Endothelial cell of umbilical vein (primary cell): Measurements from ENCODE around the gene ICAM1. TPM values are rescaled to one million over a fixed set of nuclear protein-coding genes. Genes with fewer than 3 reads are reported as not detected.

Experiments
- BruUV-seq: library from RNA; stranded (reverse); fragments of 400-500 nt; replicated peaks from 2 replicates; lab custom pipeline; 2021; lab: Mats Ljungman, UMichigan
- CTCF ChIA-PET: fragments of 300-600, 350-600 bp; sonication (Branson Sonifier 250); formaldehyde crosslinking; loops from one replicate; lab custom pipeline; 2021; ENCODE audit warnings: antibody characterized with exemption, inconsistent platforms; lab: Charles Lee
- POLR2A ChIA-PET: fragments of 300-600, 350-600 bp; sonication (Branson Sonifier 250); formaldehyde crosslinking; loops from one replicate; lab custom pipeline; 2021; ENCODE audit warnings: antibody characterized with exemption, inconsistent platforms; lab: Charles Lee
- DNase-seq: peaks from one replicate; pipeline ENCODE4 v3.0.0-alpha.2; 2011; ENCODE audit warnings: low read depth, low spot score
- FAIRE-seq: peaks from 2 replicates; lab custom pipeline; 2011; peaks lifted over from hg19 to GRCh38; lab: Jason Lieb, UNC
- H2AFZ ChIP-seq: 2 replicates; pipeline ENCODE4 v1.6.0; 2012; ENCODE audit warnings: low read depth, low read length, control low read depth, inconsistent platforms
- H3K27ac ChIP-seq: 2 replicates; pipeline ENCODE4 v1.5.1; 2011; ENCODE audit warnings: low read depth, mild to moderate bottlenecking, control low read depth, low read length, moderate library complexity; ENCODE audit not compliant: insufficient read depth
- H3K27me3 ChIP-seq, 2 experiments: 2 replicates each; pipeline versions ENCODE4 v1.6.0 to v1.6.1; 2011; ENCODE audit warnings: low read length in 2 of 2, mixed read lengths in 1 of 2; ENCODE audit not compliant: control insufficient read depth in 2 of 2, insufficient read depth in 2 of 2
- H3K36me3 ChIP-seq, 2 experiments: 2 replicates in 1 of 2; 3 replicates in 1 of 2; pipeline ENCODE4 v1.5.1; 2011; ENCODE audit warnings: low read length in 2 of 2, mild to moderate bottlenecking in 1 of 2, moderate library complexity in 1 of 2; ENCODE audit not compliant: control insufficient read depth in 2 of 2, insufficient read depth in 2 of 2; ENCODE audit errors: extremely low read depth in 1 of 2
- H3K4me1 ChIP-seq: 3 replicates; pipeline ENCODE4 v1.5.1; 2011; ENCODE audit warnings: mild to moderate bottlenecking, low read length; ENCODE audit not compliant: control insufficient read depth, insufficient read depth; ENCODE audit errors: extremely low read depth
- H3K4me2 ChIP-seq: 2 replicates; pipeline ENCODE4 v1.6.1; 2011; ENCODE audit warnings: low read length, control low read depth, mixed read lengths; ENCODE audit not compliant: insufficient read depth
- H3K4me3 ChIP-seq, 3 experiments: fragments of 200-600 bp in 1 of 3; sonication (generic), shearing (Covaris generic) in 1 of 3; replicated peaks in 1 of 3; 2 replicates each; pipeline ENCODE4 v1.5.1; 2011 to 2016; ENCODE audit warnings: control low read depth in 3 of 3, low read length in 3 of 3, mild to moderate bottlenecking in 2 of 3, inconsistent platforms in 1 of 3, low read depth in 1 of 3, moderate library complexity in 1 of 3; ENCODE audit not compliant: insufficient read depth in 1 of 3
- H3K79me2 ChIP-seq: 2 replicates; pipeline ENCODE4 v1.6.0; 2012; ENCODE audit warnings: low read length, inconsistent platforms; ENCODE audit not compliant: control insufficient read depth, insufficient read depth
- H3K9ac ChIP-seq: replicated peaks from 2 replicates; pipeline ENCODE3; 2011; ENCODE audit warnings: low read length, control low read depth; ENCODE audit not compliant: insufficient read depth; ENCODE audit errors: extremely low read depth
- H3K9me1 ChIP-seq: replicated peaks from 3 replicates; pipeline ENCODE4 v1.6.0; 2011; ENCODE audit warnings: mild to moderate bottlenecking, low read length; ENCODE audit not compliant: control insufficient read depth, insufficient read depth; ENCODE audit errors: extremely low read depth
- H3K9me3 ChIP-seq: replicated peaks from 2 replicates; pipeline ENCODE4 v1.5.1; 2012; ENCODE audit warnings: low read length, inconsistent platforms; ENCODE audit not compliant: control insufficient read depth, insufficient read depth
- H4K20me1 ChIP-seq: replicated peaks from 2 replicates; pipeline ENCODE3; 2011; ENCODE audit warnings: mild to moderate bottlenecking, low read length; ENCODE audit not compliant: control insufficient read depth, insufficient read depth; ENCODE audit errors: extremely low read depth
- EZH2 ChIP-seq: IDR thresholded peaks from 2 replicates; pipeline ENCODE4 v1.6.1; 2012; ENCODE audit warnings: borderline replicate concordance, low read depth, mild to moderate bottlenecking, moderate library complexity, low read length, inconsistent platforms; ENCODE audit not compliant: severe bottlenecking
- FOS ChIP-seq: IDR thresholded peaks from 2 replicates; pipeline ENCODE4 v1.6.1; 2011; ENCODE audit warnings: mild to moderate bottlenecking, low read length, moderate library complexity, borderline replicate concordance; ENCODE audit not compliant: insufficient read depth
- GATA2 ChIP-seq: IDR thresholded peaks from 2 replicates; pipeline ENCODE4 v1.7.0; 2011; ENCODE audit warnings: low read depth, mild to moderate bottlenecking, moderate library complexity, mixed read lengths, low read length; ENCODE audit not compliant: insufficient read length, insufficient read depth
- JUN ChIP-seq: IDR thresholded peaks from 2 replicates; pipeline ENCODE4 v1.6.1; 2011; ENCODE audit warnings: borderline replicate concordance, low read depth; ENCODE audit not compliant: insufficient read length, insufficient read depth
- MYC ChIP-seq: IDR thresholded peaks from one replicate; pipeline ENCODE4 v1.6.1; 2011; ENCODE audit warnings: mild to moderate bottlenecking, low read depth, low read length
- POLR2A ChIP-seq: IDR thresholded peaks from 2 replicates; pipeline ENCODE4 v1.6.1; 2012; ENCODE audit warnings: low read depth, mild to moderate bottlenecking, control low read depth, low read length
- POLR2AphosphoS5 ChIP-seq: IDR thresholded peaks from 2 replicates; pipeline ENCODE4 v1.6.1; 2012; ENCODE audit warnings: low read depth, mild to moderate bottlenecking, control low read depth, low read length, moderate library complexity; ENCODE audit not compliant: insufficient read depth
- dilution Hi-C: fragments of 300-500 bp; cut with MboI; formaldehyde crosslinking; loops from one replicate; pipeline ENCODE4 v1.15.0; 2019; ENCODE audit warnings: low sequenced_read_pairs; ENCODE audit not compliant: extremely low pct_ligation_motif_present
- intact Hi-C: fragments of 100-400 bp; cut with micrococcal nuclease; formaldehyde crosslinking; loops from one replicate; pipeline ENCODE4 v1.10.0; 2022
- polyA plus RNA-seq, 4 experiments: library from polyadenylated mRNA; depleted of rRNA in 3 of 4; stranded (reverse) in 3 of 4; unstranded in 1 of 4; fragments of >200 nt; gene quantifications; 2 replicates each; pipeline versions ENCODE4 v1.2.1 to v1.2.3, GENCODE V29; 2011 to 2012; ENCODE audit warnings: missing spikeins in 1 of 4
- total RNA-seq: library from RNA; stranded (reverse); gene quantifications from 2 replicates; pipeline ENCODE4 v1.2.3, GENCODE V29; 2021
- TF ChIP-seq, protein P1 (sequence below), 2 donors: IDR thresholded peaks; 1 replicate in 1 of 2; 2 replicates in 1 of 2; pipeline ENCODE4 v1.5.1; 2011; ENCODE audit warnings: low read length in 2 of 2, mild to moderate bottlenecking in 2 of 2, moderate library complexity in 2 of 2, control low read depth in 1 of 2, inconsistent platforms in 1 of 2, low read depth in 1 of 2; ENCODE audit not compliant: insufficient read depth in 1 of 2; ENCODE audit errors: extremely low read depth in 1 of 2
- TF ChIP-seq, protein P2 (sequence below): IDR thresholded peaks from 2 replicates; pipeline ENCODE4 v1.6.1; 2011; ENCODE audit not compliant: insufficient read depth, insufficient read length

ICAM1 gene
- total and polyA plus RNA-seq, 2 donors (not counting 3 experiments of a cell fraction or from before 2014, with no cell fraction given): 20.5 to 30.4 TPM

DNA sequence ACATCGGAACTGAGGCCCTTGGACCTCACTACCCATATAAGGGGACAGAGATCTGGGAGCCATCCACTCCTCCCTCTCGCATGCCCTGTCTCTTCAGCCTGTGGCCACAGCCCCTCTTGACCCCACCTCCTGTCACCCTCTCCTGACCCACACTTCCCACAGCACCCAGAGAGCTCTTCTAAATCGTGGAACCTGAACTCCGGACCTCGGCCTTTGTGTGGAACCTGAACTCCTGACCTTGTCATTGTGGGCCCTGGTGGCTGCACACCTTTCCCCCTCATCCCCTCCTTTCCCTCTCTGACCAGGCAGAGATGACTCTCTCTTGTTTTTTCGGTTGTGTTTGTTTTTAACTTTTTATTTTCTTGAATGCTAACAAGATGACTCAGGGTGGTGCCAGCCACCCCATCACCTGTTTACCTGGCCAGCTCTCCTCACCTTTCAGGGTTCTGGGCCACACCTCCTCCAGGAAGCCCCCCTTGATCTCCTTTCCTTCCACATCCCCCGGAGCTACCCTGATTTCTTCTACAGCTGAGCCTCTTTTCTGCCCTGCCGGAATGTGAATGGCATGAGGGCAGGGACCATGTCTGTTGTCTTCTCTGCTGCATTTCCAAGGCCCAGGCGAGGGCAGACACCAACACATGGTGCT, 13.8 kb upstream of the ICAM1 start:
- CTCF ChIA-PET: interaction anchor here (0.6 to 10.0 kb wide), 3 partner anchors 13 to 132 kb away, joined by 3 to 606 read pairs (median 127); partner anchors contain the start of gene ICAM1

More for the DNA sequence above, 13.8 kb upstream of the ICAM1 start:
- peaks cover 6 to 18% of the 10 kb centered on the region in 2 experiments for H3K36me3 ChIP-seq
- H3K4me3 ChIP-seq: no peak overlapping the region
- dilution Hi-C loops (no loop called here), intact Hi-C loops (no loop called here)
- FAIRE-seq (no peak), DNase-seq (no peak)
- H3K79me2 ChIP-seq: peaks cover 19% of the 10 kb centered on the region
- no peaks in the 10 kb centered on the region for H3K9me1 ChIP-seq
- no peak overlapping the region for H3K4me2 ChIP-seq
- H3K9me3 ChIP-seq: no peaks in the 10 kb centered on the region
- no peak overlapping the region for H3K9ac ChIP-seq
- POLR2A ChIA-PET: no interaction called here
- H3K27ac ChIP-seq: no peak overlapping the region
- no peaks in the 10 kb centered on the region for H3K27me3 ChIP-seq
- BruUV-seq: no TSS peak
- no peak for TF ChIP-seq EZH2
- no peak for TF ChIP-seq MYC
- TF ChIP-seq POLR2A: no peak
- TF ChIP-seq GATA2: no peak
- TF ChIP-seq, protein P1, sequence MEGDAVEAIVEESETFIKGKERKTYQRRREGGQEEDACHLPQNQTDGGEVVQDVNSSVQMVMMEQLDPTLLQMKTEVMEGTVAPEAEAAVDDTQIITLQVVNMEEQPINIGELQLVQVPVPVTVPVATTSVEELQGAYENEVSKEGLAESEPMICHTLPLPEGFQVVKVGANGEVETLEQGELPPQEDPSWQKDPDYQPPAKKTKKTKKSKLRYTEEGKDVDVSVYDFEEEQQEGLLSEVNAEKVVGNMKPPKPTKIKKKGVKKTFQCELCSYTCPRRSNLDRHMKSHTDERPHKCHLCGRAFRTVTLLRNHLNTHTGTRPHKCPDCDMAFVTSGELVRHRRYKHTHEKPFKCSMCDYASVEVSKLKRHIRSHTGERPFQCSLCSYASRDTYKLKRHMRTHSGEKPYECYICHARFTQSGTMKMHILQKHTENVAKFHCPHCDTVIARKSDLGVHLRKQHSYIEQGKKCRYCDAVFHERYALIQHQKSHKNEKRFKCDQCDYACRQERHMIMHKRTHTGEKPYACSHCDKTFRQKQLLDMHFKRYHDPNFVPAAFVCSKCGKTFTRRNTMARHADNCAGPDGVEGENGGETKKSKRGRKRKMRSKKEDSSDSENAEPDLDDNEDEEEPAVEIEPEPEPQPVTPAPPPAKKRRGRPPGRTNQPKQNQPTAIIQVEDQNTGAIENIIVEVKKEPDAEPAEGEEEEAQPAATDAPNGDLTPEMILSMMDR (IDR thresholded peaks at IDR 0.05; ENCODE audit: extremely low read depth in 1 of 2, insufficient read depth in 1 of 2, low read depth in 1 of 2, low read length in 2 of 2): no peak
- TF ChIP-seq FOS: no peak
- TF ChIP-seq JUN: no peak
- TF ChIP-seq POLR2AphosphoS5: no peak
- TF ChIP-seq, protein P2, sequence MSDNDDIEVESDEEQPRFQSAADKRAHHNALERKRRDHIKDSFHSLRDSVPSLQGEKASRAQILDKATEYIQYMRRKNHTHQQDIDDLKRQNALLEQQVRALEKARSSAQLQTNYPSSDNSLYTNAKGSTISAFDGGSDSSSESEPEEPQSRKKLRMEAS: no peak
- no peak overlapping the region for H2AFZ ChIP-seq
- H4K20me1 ChIP-seq: no peaks in the 10 kb centered on the region
- H3K4me1 ChIP-seq: peaks cover 8% of the 10 kb centered on the region
